ENCODE data around the gene DNAAF5.
"Not testable (repeated sequence)": the region's sequence is repeated elsewhere in the genome, so short reads cannot be mapped to it uniquely, and the experiment has no call there.

DNAAF5 gene

DNA sequence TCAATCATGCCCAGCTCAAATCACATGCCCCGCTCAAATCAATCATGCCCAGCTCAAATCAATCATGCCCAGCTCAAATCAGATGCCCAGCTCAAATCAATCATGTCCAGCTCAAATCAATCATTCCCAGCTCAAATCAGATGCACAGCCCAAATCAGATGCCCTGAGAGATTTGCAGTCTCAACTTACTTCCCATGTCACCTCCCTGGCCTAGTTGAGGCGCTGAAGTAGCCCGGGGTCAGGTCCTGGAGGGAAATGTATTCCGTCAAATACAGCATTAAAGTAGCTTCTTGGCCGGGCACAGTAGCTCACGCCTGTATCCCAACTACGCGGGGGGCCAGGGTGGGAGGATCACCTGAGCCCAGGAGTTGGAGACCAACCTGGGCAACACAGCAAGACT is 16.3 kb downstream of the DNAAF5 start:
- no peak for DNase-seq
- in situ Hi-C loops (cut with HindIII; ENCODE audit: low pct_ligation_motif_present, low pct_unique_long_range_greater_than_20kb, low sequenced_read_pairs): no loop called here

GRCh38 chr7:743341-744127 is 17.0 kb downstream of the DNAAF5 start:
- in situ Hi-C loops (cut with HindIII; ENCODE audit: low pct_ligation_motif_present, low pct_unique_long_range_greater_than_20kb, low sequenced_read_pairs); DNase-seq: not testable (repeated sequence)

DNA sequence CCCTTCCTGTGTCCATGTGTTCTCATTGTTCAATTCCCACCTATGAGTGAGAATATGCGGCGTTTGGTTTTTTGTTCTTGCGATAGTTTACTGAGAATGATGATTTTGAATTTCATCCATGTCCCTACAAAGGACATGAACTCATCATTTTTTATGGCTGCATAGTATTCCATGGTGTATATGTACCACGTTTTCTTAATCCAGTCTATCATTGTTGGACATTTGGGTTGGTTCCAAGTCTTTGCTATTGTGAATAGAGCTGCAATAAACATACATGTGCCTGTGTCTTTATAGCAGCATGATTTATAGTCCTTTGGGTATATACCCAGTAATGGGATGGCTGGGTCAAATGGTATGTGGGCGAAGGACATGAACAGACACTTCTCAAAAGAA is 17.6 kb downstream of the DNAAF5 start:
- in situ Hi-C loops (cut with HindIII; ENCODE audit: low pct_ligation_motif_present, low pct_unique_long_range_greater_than_20kb, low sequenced_read_pairs); DNase-seq: not testable (repeated sequence)

- in situ Hi-C loops (cut with HindIII; ENCODE audit: low pct_ligation_motif_present, low pct_unique_long_range_greater_than_20kb, low sequenced_read_pairs): no loop called here
Measured at GRCh38 chr7:744854-745430, 18.4 kb downstream of the DNAAF5 start.

GRCh38 chr7:745431-746154 is 19.1 kb downstream of the DNAAF5 start:
- in situ Hi-C loops (cut with HindIII; ENCODE audit: low pct_ligation_motif_present, low pct_unique_long_range_greater_than_20kb, low sequenced_read_pairs): no loop called here
- DNase-seq: no peak

More at GRCh38 chr7:744854-745430, 18.4 kb downstream of the DNAAF5 start:
- no peak for DNase-seq

GRCh38 chr7:746155-747061 is 19.9 kb downstream of the DNAAF5 start:
- DNase-seq: no peak
- in situ Hi-C loops (cut with HindIII; ENCODE audit: low pct_ligation_motif_present, low pct_unique_long_range_greater_than_20kb, low sequenced_read_pairs): no loop called here

- no peak for DNase-seq
- in situ Hi-C loops (cut with HindIII; ENCODE audit: low pct_ligation_motif_present, low pct_unique_long_range_greater_than_20kb, low sequenced_read_pairs): no loop called here
Measured at GRCh38 chr7:747186-747585, 20.7 kb downstream of the DNAAF5 start.

DNA sequence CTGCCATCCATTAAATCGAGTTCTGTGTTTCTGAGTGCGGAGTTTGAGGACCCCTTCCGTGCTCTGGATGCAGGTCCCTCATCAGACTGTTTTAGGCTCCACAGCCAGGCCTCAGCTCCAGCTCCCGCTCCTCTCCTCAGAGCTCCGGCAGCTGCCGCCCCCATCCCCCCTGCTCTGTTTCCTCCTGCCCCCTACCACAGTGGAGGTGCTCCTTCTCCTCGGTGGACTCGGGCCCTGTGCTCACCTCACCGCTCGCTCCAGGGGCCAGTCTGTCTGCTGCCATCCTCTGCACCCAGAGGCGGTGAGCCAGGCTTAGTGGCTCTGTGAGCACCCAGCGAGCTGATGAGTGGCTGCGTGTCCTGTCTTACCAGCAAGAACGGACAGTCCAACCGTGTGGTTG is 21.9 kb downstream of the DNAAF5 start:
- in situ Hi-C loops (cut with HindIII; ENCODE audit: low pct_ligation_motif_present, low pct_unique_long_range_greater_than_20kb, low sequenced_read_pairs): no loop called here
- no peak for DNase-seq

DNA sequence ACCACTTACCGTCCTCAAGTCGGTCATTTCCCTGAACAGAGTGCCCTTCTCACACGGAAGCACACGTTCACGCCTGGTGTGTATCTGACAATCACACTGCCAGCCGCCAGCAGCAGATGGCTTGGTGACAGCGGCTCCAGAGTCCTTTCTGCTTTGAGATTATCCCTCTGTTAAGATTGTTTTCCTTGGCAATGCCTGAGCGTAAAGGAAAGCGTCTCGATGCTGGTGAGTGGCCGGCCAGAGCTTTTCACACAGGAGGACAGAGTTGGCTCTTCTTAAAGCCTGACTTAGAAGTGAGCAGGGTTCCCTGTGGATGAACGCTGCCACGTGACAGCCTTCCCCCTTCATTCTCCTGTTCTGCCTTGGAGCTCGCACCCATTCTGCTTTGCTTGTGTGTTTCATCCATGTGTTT is 22.6 kb downstream of the DNAAF5 start:
- in situ Hi-C loops (cut with HindIII; ENCODE audit: low pct_ligation_motif_present, low pct_unique_long_range_greater_than_20kb, low sequenced_read_pairs): no loop called here
- no peak for DNase-seq

DNA sequence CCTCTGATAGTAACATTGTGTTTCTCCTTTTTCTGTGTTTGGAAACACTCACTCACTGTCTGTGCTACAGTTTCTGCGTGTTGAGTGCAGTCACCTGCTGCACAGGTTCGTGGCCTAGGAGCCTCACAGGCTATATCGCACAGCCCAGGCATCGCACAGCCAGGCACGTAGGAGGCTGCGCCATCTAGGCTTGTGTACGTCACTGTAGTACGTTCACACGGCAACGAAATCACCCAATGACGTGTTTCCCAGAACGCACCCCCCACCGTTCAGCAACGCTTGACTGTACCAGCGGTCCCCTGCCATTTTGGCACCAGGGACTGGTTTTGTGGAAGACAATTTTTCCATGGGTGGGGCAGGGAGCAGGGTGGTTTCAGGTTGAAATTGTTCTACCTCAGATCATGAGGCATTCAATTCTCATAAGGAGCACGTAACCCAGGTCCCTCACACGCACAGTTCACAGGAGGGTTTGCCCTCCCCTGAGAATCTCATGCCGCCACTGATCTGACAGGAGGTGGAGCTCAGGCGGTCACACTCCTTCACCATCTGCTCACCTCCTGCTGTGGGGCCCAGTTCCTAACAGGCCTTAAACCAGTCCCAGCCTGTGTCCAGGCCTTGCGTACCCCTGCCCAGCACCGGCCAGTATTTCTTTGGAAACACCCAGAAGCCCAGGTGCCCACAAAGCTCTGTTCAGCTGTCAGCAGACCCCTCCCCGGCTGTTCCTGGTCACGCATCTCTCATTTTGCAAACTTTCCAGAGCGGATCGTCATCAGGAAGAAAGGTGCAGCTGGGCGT is 23.8 kb downstream of the DNAAF5 start:
- in situ Hi-C loops (cut with HindIII; ENCODE audit: low pct_ligation_motif_present, low pct_unique_long_range_greater_than_20kb, low sequenced_read_pairs): no loop called here
- DNase-seq: no peak

- in situ Hi-C loops (cut with HindIII; ENCODE audit: low pct_ligation_motif_present, low pct_unique_long_range_greater_than_20kb, low sequenced_read_pairs): no loop called here
- DNase-seq: no peak
Measured at GRCh38 chr7:751826-752225, 25.3 kb downstream of the DNAAF5 start.

DNA sequence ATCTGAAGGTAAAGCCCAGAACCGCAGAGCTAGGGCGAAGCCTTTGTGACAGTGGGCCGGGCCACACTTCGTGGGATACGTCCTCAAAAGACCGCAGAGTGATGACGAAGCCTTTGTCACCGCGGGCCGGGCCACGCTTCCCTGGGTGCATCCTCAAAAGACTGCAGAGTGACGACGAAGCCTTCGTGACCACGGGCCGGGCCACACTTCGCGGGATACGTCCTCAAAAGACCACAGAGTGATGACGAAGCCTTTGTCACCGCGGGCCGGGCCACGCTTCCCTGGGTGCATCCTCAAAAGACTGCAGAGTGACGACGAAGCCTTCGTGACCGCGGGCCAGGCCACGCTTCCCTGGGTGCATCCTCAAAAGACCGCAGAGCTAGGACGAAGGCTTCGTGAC is 25.8 kb downstream of the DNAAF5 start:
- in situ Hi-C loops (cut with HindIII; ENCODE audit: low pct_ligation_motif_present, low pct_unique_long_range_greater_than_20kb, low sequenced_read_pairs); DNase-seq: not testable (repeated sequence)

DNA sequence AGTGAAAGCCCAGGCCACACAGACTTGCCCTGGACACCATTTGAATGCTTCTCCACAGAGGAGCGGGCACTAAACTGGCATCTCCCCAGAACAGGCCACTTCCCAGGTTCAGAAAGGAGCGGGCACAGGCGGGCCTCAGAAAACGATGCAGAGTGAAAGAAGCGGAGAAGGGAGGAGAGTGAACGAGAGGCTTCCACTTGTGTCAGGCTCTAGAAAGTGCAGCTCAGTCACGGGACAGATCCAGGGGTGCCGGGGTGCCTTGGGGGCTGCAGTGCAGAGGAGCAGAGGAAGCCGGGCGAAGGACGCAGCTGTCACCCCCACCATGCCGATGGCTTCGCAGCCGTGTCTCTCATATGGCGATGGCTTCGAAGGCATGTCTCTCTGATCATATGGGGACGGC is 26.7 kb downstream of the DNAAF5 start:
- no peak for DNase-seq
- in situ Hi-C loops (cut with HindIII; ENCODE audit: low pct_ligation_motif_present, low pct_unique_long_range_greater_than_20kb, low sequenced_read_pairs): no loop called here

GRCh38 chr7:754531-755412 is 28.3 kb downstream of the DNAAF5 start:
- in situ Hi-C loops (cut with HindIII; ENCODE audit: low pct_ligation_motif_present, low pct_unique_long_range_greater_than_20kb, low sequenced_read_pairs): no loop called here
- no peak for DNase-seq

GRCh38 chr7:755413-755805 is 28.9 kb downstream of the DNAAF5 start:
- DNase-seq: no peak
- in situ Hi-C loops (cut with HindIII; ENCODE audit: low pct_ligation_motif_present, low pct_unique_long_range_greater_than_20kb, low sequenced_read_pairs): no loop called here

DNA sequence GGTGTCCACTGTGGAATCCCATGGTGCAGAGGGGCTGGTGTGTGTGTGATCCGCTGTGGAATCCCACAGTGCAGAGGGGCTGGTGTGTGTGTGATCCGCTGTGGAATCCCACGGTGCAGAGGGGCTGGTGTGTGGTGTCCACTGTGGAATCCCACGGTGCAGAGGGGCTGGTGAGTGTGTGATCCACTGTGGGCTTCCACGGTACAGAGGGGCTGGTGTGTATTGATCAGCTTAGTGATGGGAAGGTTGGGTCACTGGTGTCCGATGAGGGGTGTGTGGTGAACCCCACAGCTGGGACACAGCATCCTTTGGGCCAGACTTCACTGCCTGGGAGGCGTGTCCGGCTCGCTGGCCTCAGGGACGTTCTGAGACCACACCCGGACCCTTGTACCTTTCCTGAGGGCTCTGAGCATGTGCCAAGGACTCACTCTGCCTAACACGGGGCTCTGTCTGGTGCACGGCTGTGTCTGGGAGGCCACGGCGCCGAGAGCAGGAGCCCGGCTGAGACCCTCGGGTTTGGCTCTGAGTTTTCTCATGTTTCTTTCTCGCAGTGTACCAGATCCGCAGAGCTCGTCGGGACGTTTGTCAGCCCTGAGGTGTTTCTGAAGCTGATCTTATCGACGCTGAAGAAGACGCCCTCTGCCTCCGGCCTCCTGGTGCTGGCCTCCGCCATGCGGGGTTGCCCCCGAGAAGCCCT is 29.9 kb downstream of the DNAAF5 start:
- no peak for DNase-seq

More for the DNA sequence above, 29.9 kb downstream of the DNAAF5 start:
- in situ Hi-C loops (cut with HindIII; ENCODE audit: low pct_ligation_motif_present, low pct_unique_long_range_greater_than_20kb, low sequenced_read_pairs): no loop called here
